Measurements from ENCODE around the gene PHC3.

Gene PHC3

DNA sequence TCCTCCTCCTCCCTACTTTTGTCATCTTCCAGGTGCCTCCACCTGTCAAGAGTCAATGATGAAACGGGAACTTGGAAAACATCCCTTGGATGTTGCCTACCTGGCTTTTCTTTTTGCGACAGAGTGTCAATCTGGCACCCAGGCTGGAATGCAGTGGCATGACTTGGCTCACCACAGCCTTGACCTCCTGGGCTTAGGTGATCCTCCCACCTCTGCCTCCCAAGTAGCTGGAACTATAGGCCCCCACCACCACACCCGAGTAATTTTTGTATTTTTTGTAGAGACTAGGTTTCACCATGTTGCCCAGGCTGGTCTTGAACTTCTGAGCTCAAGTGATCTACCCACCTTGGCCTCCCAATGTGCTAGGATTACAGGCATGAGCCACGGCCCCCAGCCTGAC lies 100.9 kb downstream of the PHC3 start:
- no peak overlapping the region for H3K4me3 ChIP-seq (ENCODE audit: low read length)
- DNase-seq (ENCODE audit: low read depth) = no peak
- TF ChIP-seq, protein P1, sequence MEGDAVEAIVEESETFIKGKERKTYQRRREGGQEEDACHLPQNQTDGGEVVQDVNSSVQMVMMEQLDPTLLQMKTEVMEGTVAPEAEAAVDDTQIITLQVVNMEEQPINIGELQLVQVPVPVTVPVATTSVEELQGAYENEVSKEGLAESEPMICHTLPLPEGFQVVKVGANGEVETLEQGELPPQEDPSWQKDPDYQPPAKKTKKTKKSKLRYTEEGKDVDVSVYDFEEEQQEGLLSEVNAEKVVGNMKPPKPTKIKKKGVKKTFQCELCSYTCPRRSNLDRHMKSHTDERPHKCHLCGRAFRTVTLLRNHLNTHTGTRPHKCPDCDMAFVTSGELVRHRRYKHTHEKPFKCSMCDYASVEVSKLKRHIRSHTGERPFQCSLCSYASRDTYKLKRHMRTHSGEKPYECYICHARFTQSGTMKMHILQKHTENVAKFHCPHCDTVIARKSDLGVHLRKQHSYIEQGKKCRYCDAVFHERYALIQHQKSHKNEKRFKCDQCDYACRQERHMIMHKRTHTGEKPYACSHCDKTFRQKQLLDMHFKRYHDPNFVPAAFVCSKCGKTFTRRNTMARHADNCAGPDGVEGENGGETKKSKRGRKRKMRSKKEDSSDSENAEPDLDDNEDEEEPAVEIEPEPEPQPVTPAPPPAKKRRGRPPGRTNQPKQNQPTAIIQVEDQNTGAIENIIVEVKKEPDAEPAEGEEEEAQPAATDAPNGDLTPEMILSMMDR (conservative IDR thresholded peaks at IDR 0.05; ENCODE audit: low read depth, low read length) = no peak

DNA sequence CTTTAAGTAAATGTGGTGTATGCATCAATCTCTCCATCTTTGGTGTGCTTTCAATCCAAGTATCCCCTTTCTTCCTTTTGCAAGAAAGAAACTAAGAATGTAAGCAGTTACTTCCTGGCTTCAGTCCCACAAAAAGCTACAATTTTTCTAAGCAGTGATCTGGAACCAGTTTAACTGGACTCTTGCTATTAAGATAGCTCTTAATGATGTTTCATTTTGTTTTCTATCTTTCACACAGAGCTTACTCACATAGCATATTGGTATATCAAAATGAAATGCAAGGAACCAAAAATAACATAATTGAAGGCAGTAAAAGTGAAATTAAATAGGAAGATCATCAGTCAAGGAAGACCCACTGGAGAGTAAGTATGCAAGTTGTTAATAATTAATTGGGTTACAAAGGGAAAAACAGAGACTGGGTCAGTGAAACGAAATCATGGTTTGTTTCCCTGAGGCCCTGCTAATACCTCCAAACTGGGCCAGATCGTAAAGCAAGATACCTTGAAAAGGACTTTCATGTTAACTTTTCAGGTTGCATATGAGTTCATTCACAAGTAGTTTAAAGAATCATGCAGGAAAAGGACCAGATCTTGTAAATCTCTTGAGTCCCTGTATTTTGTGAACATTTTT lies 101.9 kb downstream of the PHC3 start:
- no peak overlapping the region for H3K4me3 ChIP-seq (ENCODE audit: low read length)
- TF ChIP-seq, protein P1 (conservative IDR thresholded peaks at IDR 0.05; ENCODE audit: low read depth, low read length) = no peak
- no peak for DNase-seq (ENCODE audit: low read depth)

DNA sequence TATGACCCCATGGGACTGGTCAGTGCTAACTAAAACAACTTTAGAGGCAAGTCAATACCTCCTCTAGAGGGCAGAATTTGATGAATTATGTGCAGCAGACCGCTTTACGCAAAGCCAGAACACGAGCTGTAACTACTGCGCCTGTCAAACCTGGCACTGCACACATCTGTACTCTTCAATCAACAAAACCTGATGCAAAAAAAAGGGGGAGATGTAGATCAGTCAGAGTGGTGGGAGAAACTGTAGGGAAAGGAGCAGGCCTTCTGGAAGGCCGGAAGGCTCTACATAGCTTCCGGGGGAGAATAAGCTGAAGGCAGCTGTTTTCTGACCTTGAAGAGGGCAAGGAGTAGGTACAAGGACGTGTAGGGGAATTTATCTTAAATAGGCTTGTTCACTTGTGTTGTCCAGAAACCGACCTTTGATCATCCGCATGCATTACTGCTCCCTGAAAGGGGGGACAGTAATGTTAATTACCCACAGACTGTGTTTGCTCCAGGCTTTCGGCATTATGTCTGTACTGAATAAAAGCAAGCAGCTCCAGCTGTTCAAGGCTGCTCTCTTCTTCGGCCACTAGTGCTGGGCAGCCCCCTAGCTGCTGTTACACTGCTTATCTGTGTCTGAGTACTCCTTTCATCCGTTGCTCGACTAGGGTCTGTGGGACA lies 102.8 kb downstream of the PHC3 start:
- H3K4me3 ChIP-seq (ENCODE audit: low read length) = no peak overlapping the region
- TF ChIP-seq, protein P1 (conservative IDR thresholded peaks at IDR 0.05; ENCODE audit: low read depth, low read length) = no peak
- DNase-seq (ENCODE audit: low read depth) = no peak

DNA sequence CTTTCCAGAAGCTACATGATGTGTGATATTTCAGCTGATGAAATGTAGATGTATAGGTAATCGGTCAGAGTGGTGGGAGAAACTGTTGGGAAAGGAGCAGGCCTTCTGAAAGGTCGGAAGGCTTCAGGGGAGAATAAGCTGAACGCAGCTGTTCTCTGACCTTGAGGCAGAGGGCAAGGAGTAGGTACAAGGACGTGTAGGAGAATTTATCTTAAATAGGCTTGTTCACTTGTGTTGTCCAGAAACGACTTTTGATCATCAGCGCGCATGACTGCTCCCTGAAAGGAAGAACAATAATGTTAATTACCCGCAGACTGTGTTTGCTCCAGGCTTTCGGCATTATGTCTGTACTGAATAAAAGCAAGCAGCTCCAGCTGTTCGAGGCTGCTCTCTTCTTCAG lies 104.2 kb downstream of the PHC3 start:
- TF ChIP-seq, protein P1 (conservative IDR thresholded peaks at IDR 0.05; ENCODE audit: low read depth, low read length) = no peak
- no peak overlapping the region for H3K4me3 ChIP-seq (ENCODE audit: low read length)
- DNase-seq (ENCODE audit: low read depth) = no peak

DNA sequence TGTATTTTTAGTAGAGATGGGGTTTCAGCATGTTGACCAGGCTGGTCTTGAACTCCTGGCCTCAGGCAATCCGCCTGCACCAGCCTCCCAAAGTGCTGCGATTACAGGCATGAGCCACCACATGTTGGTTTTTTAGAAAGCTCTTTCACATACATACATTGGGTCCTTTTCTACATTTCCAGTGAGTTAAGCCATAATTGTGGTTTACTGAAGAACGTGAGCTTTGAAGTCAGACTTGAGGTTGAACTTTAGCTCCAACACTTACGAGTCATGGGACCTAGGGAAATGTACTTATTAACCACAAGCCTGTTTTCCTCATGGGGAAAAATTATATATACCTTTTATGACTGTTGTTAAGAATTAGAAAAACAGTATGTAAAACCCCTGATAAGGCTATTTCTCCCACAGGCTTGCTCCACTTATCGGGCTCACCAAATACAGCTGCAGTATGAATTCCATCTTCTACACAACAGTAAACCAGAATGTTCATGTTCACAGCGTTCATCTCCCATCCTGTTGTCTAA lies 104.8 kb downstream of the PHC3 start:
- DNase-seq (ENCODE audit: low read depth) = peak; percentile 12
- TF ChIP-seq, protein P1 (conservative IDR thresholded peaks at IDR 0.05; ENCODE audit: low read depth, low read length) = no peak
- H3K4me3 ChIP-seq (ENCODE audit: low read length) = no peak overlapping the region

DNA sequence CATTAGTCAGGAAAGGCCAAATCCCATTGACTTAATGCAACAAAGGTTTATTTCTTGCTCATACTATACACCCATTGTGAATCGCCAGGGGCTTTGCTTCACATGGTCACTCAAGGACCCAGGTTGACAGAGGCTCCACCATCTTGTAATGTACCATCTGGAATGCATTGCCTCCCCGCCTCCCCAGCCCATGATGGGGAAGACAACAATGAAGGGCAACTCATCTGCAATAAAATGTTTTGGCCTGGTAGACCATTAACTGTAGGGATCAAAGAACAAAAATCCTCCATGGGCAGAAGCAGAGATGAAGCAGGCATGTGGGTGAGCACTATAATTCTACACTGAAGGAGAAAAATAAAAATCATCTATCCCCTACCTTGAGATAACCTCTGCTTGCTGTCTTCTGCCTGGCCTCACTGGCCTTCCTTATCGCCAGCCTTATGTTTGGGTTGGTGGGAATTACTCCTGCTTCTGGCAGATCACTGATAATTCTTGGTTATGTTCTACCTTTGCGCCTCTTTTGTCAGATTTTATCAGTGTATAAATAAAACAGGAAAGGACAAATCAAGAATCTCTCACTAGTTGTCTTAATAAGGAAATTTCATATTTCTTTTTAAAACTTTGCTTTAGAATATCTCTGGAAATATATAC lies 106.0 kb downstream of the PHC3 start:
- TF ChIP-seq, protein P1 (conservative IDR thresholded peaks at IDR 0.05; ENCODE audit: low read depth, low read length) = no peak
- DNase-seq (ENCODE audit: low read depth) = no peak

More for the DNA sequence above, 106.0 kb downstream of the PHC3 start:
- H3K4me3 ChIP-seq (ENCODE audit: low read length) = no peak overlapping the region

Data from retinal pigment epithelial cell (primary cell).